NCI-H2107 treated with DMSO at 0.1 percent for 48 hours (cell line): ENCODE results near the gene CCNJL.
"Not testable (repeated sequence)": the region's sequence is repeated elsewhere in the genome, so short reads cannot be mapped to it uniquely, and the experiment has no call there.

Source experiments
- DNase-seq: peaks from one replicate; lab custom pipeline; 2025; ENCODE audit not compliant: unreplicated experiment; lab: John Stamatoyannopoulos, UW

CCNJL gene

GRCh38 chr5:160263326-160263855, 49.0 kb downstream of the CCNJL start:
- no peak for DNase-seq

GRCh38 chr5:160262151-160263074, 50.0 kb downstream of the CCNJL start:
- peak; percentile 34 for DNase-seq

- no peak for DNase-seq
Observed at GRCh38 chr5:160260881-160261815, 51.2 kb downstream of the CCNJL start.

- DNase-seq: no peak
Observed at GRCh38 chr5:160260006-160260775, 52.2 kb downstream of the CCNJL start.

- no peak for DNase-seq
Observed at GRCh38 chr5:160259341-160259740, 53.0 kb downstream of the CCNJL start.

GRCh38 chr5:160254706-160255105, 57.7 kb downstream of the CCNJL start:
- no peak for DNase-seq

- DNase-seq: no peak
Observed at GRCh38 chr5:160253441-160253840, 58.9 kb downstream of the CCNJL start.

- no peak for DNase-seq
Observed at GRCh38 chr5:160252916-160253315, 59.4 kb downstream of the CCNJL start.

GRCh38 chr5:160251406-160252155, 60.8 kb downstream of the CCNJL start:
- DNase-seq: no peak

- no peak for DNase-seq
Observed at GRCh38 chr5:160250826-160251225, 61.5 kb downstream of the CCNJL start.

- no peak for DNase-seq
Observed at GRCh38 chr5:160250226-160250625, 62.1 kb downstream of the CCNJL start.

- DNase-seq: not testable (repeated sequence)
Observed at GRCh38 chr5:160249570-160249969, 62.8 kb downstream of the CCNJL start.

- no peak for DNase-seq
Observed at GRCh38 chr5:160245506-160246086, 66.8 kb downstream of the CCNJL start.

GRCh38 chr5:160242145-160242544, 70.2 kb downstream of the CCNJL start:
- DNase-seq: no peak

- no peak for DNase-seq
Observed at GRCh38 chr5:160240350-160240749, 72.0 kb downstream of the CCNJL start.

- DNase-seq: no peak
Observed at GRCh38 chr5:160237571-160238093, 74.7 kb downstream of the CCNJL start.

GRCh38 chr5:160235731-160236130, 76.6 kb downstream of the CCNJL start:
- no peak for DNase-seq

GRCh38 chr5:160233215-160233614, 79.1 kb downstream of the CCNJL start:
- DNase-seq: no peak

GRCh38 chr5:160231783-160232342, 80.5 kb downstream of the CCNJL start:
- DNase-seq: no peak
